Measurements from ENCODE around the gene CNTN5.

CNTN5 gene

DNA sequence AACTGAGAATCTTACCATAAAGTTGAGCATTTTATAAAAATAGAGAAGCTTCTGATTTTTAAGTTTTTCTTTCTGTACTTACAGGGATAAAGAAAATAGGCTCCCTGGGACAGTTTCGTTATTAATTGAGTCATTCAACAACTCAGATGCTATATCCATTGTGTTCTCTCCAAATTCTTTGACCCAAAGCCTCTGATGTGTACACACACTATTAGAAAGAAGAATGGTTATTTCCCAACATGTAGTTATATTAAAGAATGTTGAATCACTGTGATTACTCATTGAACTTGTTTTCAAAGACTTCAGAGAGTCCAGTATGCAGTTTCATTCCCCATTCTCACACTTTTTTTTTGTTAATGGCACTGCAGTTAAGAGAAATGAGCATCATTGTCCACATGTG, 932.1 kb downstream of the CNTN5 start:
- DNase-seq (ENCODE audit: low read depth), result no peak

DNA sequence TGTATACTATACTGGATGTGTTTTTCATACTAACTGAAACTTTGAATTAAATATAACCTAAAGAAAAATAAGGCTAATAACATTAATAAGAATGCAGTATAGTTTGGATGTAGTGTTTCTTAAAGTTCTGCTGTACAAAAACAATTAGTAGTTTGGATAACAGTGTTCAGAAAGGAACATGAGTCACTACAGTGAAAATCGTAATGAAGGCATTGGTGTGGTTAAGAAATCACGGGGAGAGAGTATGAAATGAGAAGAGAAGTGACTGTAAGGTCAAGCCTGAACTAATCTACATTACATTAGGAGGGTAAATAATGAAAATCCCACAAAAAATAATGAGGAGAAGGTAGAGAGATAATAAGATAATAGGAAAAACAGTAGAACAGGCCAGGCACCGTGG, 939.8 kb downstream of the CNTN5 start:
- no peak for DNase-seq (ENCODE audit: low read depth)

DNA sequence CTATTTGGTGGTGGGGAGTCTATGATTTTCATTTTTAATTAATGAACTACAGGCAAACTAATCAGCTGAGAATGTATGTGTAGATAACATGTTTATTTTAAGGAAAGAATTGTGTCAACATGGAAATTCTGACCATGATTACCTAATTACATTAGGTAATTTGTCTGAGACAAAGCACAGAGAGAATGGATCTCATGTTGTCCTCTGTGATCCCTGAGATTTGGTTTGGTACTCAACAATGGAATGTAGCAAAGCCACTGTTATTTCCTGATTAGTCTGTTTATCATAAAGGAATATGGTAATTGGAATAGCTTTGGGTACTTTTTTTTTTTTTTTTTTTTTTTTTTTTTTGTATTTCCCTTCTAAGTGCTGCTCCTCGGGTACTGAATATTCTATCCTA, 947.6 kb downstream of the CNTN5 start:
- no peak for DNase-seq (ENCODE audit: low read depth)

DNA sequence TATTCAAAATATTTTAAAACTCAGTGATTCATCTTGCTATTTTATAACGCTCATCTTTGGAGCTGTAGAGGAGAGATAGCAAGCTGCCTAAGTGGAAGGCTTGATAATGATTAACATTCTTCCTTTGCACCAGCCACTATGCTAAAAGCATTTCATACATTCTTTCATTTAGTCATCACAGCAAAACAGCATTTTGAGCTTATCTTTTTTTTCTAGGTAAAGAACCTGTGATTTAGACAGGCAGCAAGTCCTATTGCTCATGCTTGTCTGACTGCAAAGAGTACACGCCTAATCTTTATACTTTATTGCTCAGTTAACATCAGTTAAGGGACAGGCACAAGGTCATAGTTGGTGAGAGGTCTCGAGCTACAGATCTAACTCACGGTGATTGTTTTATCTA, 953.2 kb downstream of the CNTN5 start:
- DNase-seq (ENCODE audit: low read depth), result no peak

DNA sequence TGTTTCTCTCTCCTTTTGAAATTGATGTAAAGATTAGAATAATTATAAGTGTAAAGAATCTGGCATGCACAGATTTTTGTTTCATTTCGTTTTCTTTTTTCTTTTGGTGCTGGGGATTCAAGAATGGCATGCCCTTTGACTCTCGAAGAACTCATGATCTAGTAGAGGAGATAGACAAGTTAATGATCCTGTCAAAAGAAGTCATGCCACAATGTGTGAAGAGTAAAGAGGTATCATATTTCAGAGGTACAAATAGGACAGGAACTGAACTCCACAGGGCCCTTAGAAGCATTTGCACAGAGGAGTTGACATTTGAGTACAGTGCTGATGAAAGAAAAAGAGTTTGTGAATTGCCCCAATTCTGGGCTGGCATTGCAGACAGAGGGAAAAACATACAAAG, 958.3 kb downstream of the CNTN5 start:
- DNase-seq (ENCODE audit: low read depth), result no peak

DNA sequence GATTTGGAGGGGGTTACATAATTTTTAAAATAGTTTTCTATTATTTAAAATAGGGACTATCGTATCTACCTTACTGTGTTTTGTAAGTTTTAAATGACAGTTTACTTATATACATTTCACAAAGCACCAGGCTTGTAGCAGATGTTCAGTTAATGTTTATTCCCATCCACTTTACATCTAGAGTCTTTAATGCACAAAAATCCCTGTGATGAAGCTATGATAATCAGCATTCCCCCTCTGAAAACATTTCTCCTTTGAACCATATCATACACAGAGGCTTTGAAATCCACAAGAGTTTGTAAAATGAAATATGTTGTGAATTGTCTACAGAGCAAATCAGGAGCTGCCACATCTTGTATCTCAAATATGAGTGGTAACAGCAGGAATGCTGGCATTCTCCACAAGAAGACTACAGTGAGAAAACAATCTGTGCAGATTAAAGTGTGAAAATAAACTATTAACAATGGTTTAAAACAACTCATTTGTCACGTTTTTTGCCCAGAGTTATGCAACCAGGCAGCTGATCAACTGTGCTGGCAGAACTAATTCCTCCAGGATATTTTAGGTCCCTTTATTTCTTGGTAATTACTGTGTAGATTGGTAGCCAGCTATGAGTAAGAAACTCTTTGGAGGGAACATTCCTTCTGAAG, 967.2 kb downstream of the CNTN5 start:
- no peak for DNase-seq (ENCODE audit: low read depth)

DNA sequence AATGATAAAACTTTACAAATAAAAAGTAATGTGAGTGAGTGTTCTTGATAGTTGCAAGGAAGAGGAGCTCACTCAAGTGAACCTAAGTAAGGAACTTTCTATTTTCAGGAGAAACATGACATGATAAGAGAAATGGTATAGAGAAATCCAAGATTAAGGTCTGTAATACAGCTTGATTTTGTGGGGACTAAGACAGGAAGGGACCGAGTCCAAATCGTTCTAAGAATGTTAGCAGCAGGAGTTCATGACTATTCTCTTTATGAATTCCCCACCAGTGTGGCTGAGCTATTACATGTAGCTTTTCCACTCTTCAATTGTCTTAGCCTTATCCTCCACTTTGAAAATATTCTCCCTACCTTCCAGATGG, 967.7 kb downstream of the CNTN5 start:
- no peak for DNase-seq (ENCODE audit: low read depth)

DNA sequence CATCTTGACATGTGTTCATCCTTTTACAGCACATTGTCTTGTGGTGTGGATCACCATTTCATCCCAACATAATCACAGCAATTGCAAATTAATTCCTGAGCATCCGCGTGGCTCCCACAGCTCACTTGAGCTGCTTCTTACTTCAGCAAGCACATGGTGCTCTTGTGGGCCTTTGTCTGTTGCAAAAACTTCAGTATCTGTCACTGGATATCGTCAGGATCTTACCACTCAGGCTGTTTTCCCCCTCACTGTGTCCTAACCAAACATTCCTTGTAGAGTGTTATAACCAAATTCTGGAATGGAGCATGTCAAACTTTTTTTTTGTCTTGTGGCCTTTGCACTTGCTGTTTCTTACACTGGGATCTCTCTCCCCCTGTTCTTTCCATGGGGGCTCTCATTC, 983.2 kb downstream of the CNTN5 start:
- no peak for DNase-seq (ENCODE audit: low read depth)

DNA sequence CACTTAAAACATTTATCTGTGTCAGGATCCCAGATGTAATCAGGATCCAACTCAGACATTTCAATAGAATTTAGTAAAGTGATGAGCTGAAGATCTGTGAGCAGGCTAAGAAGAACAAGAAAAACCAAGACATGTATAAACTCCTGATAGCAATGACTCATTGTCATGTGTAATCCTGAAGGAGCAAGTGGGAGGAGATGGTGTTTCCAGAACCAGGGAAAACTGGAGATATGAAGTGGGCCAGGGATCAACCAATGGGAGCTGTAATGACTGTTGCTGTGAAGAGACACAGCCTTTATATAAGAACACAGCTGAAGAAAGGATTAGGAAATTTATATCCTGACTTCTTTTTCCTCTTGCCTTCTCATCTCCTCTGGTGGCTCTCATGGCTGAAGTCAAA, 983.8 kb downstream of the CNTN5 start:
- DNase-seq (ENCODE audit: low read depth), result no peak

DNA sequence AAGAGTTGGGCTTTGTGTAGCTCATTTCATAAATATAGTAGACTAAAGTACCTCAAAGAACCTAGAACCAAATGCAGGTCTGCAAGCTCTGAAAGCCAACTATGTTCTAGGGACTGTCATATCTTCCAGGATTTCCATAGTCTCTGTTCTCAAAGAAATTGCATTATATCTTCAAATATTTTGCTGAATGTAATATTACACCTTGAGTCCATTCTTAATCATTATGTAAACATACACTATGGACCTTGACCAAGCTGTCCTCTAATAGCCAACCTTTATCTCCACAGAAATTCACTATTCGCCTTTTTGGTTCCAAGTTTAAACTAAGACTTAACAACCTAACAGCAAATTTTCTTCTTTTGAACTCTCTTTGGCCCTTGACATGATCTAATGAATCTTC, 987.7 kb downstream of the CNTN5 start:
- DNase-seq (ENCODE audit: low read depth), result no peak

DNA sequence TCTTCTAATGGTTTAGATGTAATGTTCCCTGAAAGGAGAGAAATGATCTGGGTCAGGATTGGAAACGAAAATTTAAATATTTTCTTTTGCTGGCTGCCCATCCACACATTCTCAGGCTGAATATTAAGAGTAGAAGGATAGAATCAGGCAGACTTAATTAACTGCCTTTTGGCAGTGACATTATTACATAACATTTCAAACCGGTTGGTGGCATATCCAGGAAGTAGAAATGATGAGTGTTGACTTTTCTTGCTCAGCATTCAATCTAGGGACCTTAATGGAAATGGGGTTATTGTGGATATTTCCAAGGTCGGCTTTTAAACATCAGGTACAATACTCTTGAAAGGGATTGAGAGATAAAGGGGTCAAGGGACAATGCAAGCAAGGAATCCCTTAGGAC, 989.0 kb downstream of the CNTN5 start:
- DNase-seq (ENCODE audit: low read depth), result no peak

DNA sequence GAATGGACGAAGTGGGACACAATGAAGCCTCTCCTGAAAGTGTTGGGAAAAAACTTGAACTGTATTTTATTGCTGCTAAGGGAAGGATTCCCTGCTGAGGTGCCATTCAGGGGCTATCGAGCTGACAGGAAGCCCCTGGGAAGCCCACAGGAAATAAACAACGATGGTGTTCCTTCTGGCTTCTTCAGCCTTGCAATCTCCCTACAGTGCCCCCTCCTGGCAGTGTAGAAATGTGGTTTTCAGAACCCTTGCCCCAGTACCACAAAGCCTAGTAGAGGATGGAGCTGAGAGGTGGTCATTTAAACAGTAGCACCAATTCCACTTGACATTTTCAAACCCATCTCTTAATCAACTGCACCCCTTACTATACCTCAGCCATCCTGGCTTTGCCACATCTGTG, 989.6 kb downstream of the CNTN5 start:
- no peak for DNase-seq (ENCODE audit: low read depth)

DNA sequence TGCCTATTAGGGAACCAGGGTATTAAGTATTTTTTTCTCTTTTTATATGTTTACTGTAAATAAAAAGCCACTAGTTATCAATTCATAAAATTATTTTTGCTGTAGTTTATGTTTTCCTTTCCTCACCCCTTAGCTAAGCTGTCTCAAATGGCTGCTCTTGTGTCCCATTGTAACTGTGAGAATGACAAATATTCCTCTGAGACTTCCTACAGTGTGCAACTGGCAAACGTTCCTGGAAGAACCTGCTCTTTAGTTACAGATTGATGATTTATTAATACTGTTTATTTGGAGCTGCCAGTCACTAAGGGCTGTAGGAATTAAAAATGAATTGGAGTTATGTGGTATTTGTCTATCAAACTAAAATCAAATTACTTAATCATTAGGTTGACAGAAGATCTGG, 990.9 kb downstream of the CNTN5 start:
- no peak for DNase-seq (ENCODE audit: low read depth)

DNA sequence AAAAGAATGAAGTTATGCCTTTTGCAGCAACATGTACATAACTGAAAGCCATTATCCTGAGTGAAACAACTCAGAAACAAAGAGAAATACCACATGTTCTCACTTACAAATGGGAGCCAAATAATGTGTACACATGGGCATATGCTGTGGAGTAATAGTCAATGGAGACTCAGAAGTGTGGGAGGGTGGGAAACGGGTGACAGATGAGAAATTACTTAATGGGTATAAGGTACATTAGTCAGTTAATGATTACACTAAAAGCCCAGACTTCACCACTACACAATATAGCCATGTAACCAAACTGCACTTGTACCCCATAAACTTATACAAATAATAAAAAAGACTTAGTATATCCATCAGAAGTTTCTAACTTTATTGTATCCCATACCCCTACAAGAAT, 992.3 kb downstream of the CNTN5 start:
- DNase-seq (ENCODE audit: low read depth), result no peak

DNA sequence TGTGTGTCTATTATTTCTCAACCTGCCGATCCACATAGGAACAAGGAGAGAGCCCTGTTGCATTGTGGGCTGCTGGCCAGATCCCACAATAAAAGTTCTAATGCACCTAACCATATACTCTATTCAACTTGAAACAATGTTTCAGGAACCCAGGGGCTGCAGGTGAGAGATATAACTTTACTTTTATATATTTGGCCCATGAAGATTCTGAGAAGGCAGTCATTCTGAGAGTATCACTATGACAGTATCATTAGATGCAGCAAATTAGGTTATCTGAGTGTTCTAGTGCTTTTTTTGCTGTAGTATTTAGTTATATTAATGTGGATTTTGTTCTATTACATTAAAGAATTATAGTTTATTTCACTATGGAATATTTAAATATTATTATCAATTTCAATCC, 1011.2 kb downstream of the CNTN5 start:
- no peak for DNase-seq (ENCODE audit: low read depth)

DNA sequence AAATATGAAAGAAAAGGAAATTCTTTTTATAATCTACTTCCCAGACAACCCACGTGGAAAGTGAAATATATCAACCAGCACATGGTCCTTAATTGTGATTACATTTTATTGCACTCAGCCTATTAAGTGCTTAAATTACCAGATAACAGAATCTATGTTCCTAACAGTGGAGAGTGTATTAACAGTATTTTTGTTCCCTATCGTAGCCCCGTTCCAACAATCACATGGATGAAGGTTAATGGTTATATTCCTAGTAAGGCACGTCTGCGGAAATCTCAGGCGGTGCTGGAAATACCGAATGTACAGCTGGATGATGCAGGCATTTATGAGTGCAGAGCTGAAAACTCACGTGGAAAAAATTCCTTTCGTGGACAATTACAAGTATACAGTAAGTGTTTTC, 1040.3 kb downstream of the CNTN5 start:
- DNase-seq (ENCODE audit: low read depth), result no peak

DNA sequence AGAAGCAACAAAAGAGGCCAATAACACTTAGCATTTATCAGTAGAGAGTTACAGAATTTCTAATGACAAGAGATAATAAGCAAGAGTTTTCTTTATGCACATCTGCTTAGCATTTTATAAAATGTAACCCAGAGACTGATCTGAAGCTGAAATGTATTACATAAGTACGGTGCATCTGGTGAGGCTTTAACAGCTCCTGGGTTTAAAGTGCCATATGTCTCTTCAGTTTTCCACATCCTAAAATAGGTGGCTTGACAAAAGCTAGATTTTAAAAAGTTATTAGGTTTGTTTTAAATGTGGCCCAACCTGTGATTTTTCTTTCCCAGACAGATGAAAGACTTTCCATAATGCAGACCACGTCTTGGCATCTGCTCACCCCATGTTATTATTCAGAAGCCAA, 1045.7 kb downstream of the CNTN5 start:
- no peak for DNase-seq (ENCODE audit: low read depth)

DNA sequence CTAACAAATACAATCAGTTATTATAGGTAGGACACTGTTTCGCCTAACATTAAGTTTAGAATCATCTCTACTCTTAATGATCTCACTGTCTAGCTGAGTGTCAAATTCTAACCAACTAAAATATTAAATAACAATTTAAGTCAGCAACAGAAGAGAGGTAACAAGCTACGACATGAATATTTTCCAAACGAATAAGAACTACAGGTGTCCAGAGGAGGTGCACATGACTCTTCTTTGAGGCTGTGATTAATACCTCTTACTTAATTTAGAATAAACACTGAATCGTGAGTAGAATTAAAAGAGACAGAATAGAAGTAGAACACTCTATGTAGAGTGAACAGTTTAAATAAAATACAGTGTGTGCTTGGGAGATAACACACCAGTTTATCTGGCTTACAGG, 1047.4 kb downstream of the CNTN5 start:
- no peak for DNase-seq (ENCODE audit: low read depth)

DNA sequence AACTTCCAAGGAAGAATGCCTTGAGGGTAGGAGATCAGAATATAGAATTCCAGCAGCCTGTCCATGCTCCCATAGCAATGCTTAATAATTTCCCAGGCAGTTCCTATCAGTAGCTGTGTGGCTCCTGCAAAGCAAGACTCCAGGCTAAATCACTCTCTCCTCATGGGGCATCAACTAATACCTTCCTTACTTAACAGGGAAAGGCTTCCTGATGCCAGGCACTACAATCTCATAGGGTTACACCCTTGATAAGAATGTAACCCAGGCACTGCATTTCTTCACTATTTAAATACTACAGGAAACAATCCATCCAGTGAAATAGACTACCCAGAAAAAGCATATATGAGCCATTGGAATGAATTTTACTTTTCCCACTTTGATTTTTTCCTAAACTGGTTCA, 1051.4 kb downstream of the CNTN5 start:
- no peak for DNase-seq (ENCODE audit: low read depth)

DNA sequence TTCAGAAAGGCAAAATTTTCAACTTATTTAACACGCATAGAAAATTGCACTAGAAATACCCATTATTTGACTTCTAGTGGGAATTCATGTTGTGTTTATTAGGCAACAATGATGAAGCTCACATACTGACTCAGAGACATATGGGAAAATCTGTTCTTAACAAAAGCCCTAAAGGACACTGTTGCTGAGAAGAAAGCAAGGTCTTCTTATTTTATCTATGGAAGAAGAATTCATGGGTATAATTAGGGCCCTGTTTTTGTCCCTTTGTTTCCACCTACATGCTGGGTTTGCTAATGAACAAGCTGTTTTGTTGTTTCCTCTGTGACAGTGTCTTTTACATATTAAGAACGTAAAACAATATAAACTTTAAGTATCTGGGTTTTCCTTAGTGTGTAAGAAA, 1059.6 kb downstream of the CNTN5 start:
- DNase-seq (ENCODE audit: low read depth), result no peak

DNA sequence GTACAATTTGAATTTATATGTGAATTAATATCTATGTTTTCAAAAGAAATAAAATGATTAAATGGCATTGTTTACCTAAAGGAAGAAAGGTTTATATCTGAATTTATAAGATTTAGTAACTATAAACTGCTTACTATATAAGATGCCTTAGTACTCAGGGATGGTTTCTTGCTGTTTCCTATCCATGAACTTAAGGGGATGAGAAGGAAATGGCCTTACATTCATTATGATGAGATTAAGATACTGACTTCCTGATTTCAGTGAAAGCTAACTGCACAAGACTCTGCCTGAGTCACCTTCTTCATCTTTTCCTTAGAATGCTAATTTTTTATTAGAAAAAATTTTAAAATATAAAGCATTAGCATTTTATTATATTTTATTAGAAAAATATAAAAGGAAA, 1060.1 kb downstream of the CNTN5 start:
- DNase-seq (ENCODE audit: low read depth), result no peak

DNA sequence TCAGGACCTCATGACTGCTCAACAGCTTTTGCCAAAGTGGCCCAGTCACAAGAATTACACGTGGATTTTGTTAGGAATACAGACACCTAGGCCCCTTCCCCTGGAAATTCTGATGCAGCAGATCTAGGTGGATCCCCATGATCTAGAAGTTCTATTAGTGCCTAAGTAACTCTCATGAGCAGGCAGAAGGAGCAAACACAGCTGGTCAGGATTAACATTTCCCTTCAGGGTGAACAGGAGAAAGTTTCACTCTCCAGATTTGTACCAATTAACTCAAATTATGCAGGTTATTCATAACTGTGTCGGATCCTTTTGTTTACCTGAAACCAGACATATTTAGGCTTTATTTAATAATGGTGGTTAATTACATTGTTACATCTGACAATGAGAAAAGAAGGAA, 1072.9 kb downstream of the CNTN5 start:
- no peak for DNase-seq (ENCODE audit: low read depth)

DNA sequence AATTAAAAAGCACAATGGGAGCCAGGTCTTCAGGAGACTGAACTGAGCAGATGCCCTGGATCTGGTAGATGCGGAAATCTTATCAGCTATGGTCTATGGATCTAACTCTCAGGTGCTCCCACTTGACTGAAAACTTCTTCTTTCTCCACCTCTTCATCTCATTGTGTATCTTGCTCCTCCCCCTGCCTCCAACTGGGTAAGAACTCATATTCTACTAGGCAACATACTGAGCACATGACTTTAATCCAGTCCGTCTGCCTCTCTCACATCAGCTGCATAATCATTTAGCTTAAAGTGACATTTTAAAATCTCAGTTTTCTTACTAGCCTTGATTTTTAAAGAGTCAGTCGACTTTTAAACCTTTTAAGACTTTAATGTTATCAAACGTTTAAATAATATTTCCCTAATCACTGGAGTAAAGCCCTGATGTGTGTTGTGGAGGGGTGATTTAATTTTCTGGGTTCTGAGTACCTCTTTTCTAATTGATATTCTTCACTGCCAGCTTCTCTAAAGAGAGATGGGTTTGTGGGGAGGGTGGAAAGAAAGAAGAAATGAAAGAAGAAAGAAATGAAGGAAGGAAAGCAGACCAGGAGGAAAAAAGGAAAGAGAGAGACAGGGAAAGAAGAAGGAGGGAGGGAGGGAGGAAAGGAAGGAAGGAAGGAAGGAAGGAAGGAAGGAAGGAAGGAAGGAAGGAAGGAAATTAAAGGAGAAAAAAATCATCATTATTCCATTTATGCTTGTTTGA, 1073.5 kb downstream of the CNTN5 start:
- DNase-seq (ENCODE audit: low read depth), result no peak

DNA sequence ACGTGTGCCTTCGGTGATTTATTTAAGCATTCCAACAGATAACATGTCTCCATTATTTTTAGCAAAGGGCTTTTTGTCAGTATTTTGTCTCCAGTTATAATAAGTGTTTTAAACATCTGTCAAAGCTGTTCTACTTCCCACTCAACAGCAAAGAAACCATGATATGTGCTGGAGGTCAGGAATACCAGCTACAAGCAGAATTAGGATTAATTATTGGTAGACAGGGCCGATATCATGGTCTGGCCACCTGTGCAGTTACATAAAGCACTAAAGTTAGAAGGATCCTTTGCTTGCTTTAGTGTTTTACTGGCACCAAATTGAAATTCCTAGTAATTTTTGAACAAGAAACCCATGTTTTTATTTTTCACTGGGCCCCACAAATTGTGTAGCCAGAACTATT, 1075.1 kb downstream of the CNTN5 start:
- no peak for DNase-seq (ENCODE audit: low read depth)
